Activated CD8-positive, alpha-beta memory T cell treated with anti-CD3 and anti-CD28 coated beads, Interleukin-2, amount 50 U/mL, for 24 hours (primary cell): ENCODE results near the gene BRAF.
"Not testable (repeated sequence)": the region's sequence is repeated elsewhere in the genome, so short reads cannot be mapped to it uniquely, and the experiment has no call there.

ENCODE experiments used
- DNase-seq: peaks from one replicate; pipeline ENCODE4 v3.0.0-alpha.2; 2020; ENCODE audit errors: extremely low read depth

BRAF gene

GRCh38 chr7:140924821-140925421 is at the start of gene BRAF:
BRAF (minus strand) TSS chr7:140924929; CDS start chr7:140924703, 226 bp downstream.
- DNase-seq, result peak; percentile 83

- no peak for DNase-seq
Measured at GRCh38 chr7:140972876-140973829, 48.4 kb upstream of the BRAF start.

GRCh38 chr7:140972344-140972743 is 47.6 kb upstream of the BRAF start:
- DNase-seq, result no peak

GRCh38 chr7:140967438-140967837 is 42.7 kb upstream of the BRAF start:
- DNase-seq, result no peak

- no peak for DNase-seq
Measured at GRCh38 chr7:140966561-140967233, 42.0 kb upstream of the BRAF start.

- no peak for DNase-seq
Measured at GRCh38 chr7:140961117-140961516, 36.4 kb upstream of the BRAF start.

GRCh38 chr7:140956997-140957396 is 32.3 kb upstream of the BRAF start:
- not testable (repeated sequence) for DNase-seq

GRCh38 chr7:140945940-140946339 is 21.2 kb upstream of the BRAF start:
- no peak for DNase-seq

GRCh38 chr7:140942242-140942641 is 17.5 kb upstream of the BRAF start:
- DNase-seq, result not testable (repeated sequence)

- DNase-seq, result no peak
Measured at GRCh38 chr7:140940898-140941297, 16.2 kb upstream of the BRAF start.

GRCh38 chr7:140937702-140938264 is 13.1 kb upstream of the BRAF start:
- DNase-seq, result no peak

GRCh38 chr7:140928491-140929309 is 4.0 kb upstream of the BRAF start:
- DNase-seq, result no peak

- not testable (repeated sequence) for DNase-seq
Measured at GRCh38 chr7:140927945-140928344, 3.2 kb upstream of the BRAF start.

GRCh38 chr7:140927351-140927750 is 2.6 kb upstream of the BRAF start:
- DNase-seq, result no peak

GRCh38 chr7:140926021-140926817 is 1.5 kb upstream of the BRAF start:
- DNase-seq, result no peak

- DNase-seq, result peak; percentile 26
Measured at GRCh38 chr7:140924019-140924820, 509 bp downstream of the BRAF start.

GRCh38 chr7:140923358-140924006 is 1.2 kb downstream of the BRAF start:
- no peak for DNase-seq

GRCh38 chr7:140922741-140923345 is 1.9 kb downstream of the BRAF start:
- DNase-seq, result no peak

- DNase-seq, result no peak
Measured at GRCh38 chr7:140920745-140921144, 4.0 kb downstream of the BRAF start.
